PC-3 (cell line): ENCODE data around the gene PSMC1. TPM values are rescaled to one million over a fixed set of nuclear protein-coding genes. Genes with fewer than 3 reads are reported as not detected.

ENCODE experiments used
- ATAC-seq: fragments of 200-7000 bp; cut with Tn5 transposase; 2 replicates; pipeline ENCODE4 v1.9.1; 2020; ENCODE audit warnings: mild to moderate bottlenecking, moderate library complexity
- BruUV-seq: library from RNA; stranded (reverse); fragments of 400-500 nt; replicated peaks from 2 replicates; lab custom pipeline; 2021; lab: Mats Ljungman, UMichigan
- CTCF ChIA-PET: fragments of 300-600 bp; sonication (Branson Sonifier 250); formaldehyde crosslinking; loops from one replicate; lab custom pipeline; 2022; ENCODE audit warnings: antibody characterized with exemption; lab: Charles Lee
- POLR2A ChIA-PET: fragments of 300-600 bp; sonication (Branson Sonifier 250); formaldehyde crosslinking; loops from one replicate; lab custom pipeline; 2022; ENCODE audit warnings: antibody characterized with exemption; ENCODE audit not compliant: unreplicated experiment; lab: Charles Lee
- DNase-seq: peaks from one replicate; pipeline ENCODE4 v3.0.0-alpha.2; 2015
- H2AFZ ChIP-seq: fragments of 300-600 bp; sonication (generic); 2 replicates; pipeline ENCODE4 v1.6.0; 2016; ENCODE audit warnings: antibody characterized with exemption, low read length
- H3F3A ChIP-seq: fragments of 300-600 bp; sonication (generic); one replicate; pipeline ENCODE4 v1.6.0; 2017; ENCODE audit warnings: antibody characterized with exemption, low read length, control low read depth, mild to moderate bottlenecking; ENCODE audit not compliant: unreplicated experiment
- H3K27ac ChIP-seq: fragments of 300-600 bp; sonication (generic); 2 replicates; pipeline ENCODE4 v1.5.1; 2016; ENCODE audit warnings: mild to moderate bottlenecking, low read length
- H3K27me3 ChIP-seq: fragments of 300-600 bp; sonication (generic); 2 replicates; pipeline ENCODE4 v1.6.1; 2016; ENCODE audit warnings: low read length, mixed read lengths
- H3K36me3 ChIP-seq: fragments of 300-600 bp; sonication (generic); 2 replicates; pipeline ENCODE4 v1.6.1; 2016; ENCODE audit warnings: low read depth, mixed run types, low read length, mixed read lengths
- H3K4me1 ChIP-seq: fragments of 300-600 bp; sonication (generic); 2 replicates; pipeline ENCODE4 v1.5.1; 2016; ENCODE audit warnings: low read length; ENCODE audit not compliant: insufficient read depth
- H3K4me2 ChIP-seq: fragments of 300-600 bp; sonication (generic); 2 replicates; pipeline ENCODE4 v1.6.0; 2016; ENCODE audit warnings: low read length
- H3K4me3 ChIP-seq: fragments of 300-600 bp; sonication (generic); 2 replicates; pipeline ENCODE4 v1.5.1; 2016; ENCODE audit warnings: mild to moderate bottlenecking, low read length, mixed read lengths
- H3K79me2 ChIP-seq: fragments of 300-600 bp; sonication (generic); 2 replicates; pipeline ENCODE4 v1.6.1; 2017; ENCODE audit warnings: low read length, mixed read lengths
- H3K9ac ChIP-seq: fragments of 300-600 bp; sonication (generic); 2 replicates; pipeline ENCODE4 v1.6.0; 2016; ENCODE audit warnings: mild to moderate bottlenecking, low read length
- H3K9me2 ChIP-seq: fragments of 300-600 bp; sonication (generic); replicated peaks from 2 replicates; pipeline ENCODE4 v1.6.1; 2016; ENCODE audit warnings: mixed run types, low read length, mixed read lengths
- H3K9me3 ChIP-seq: fragments of 300-600 bp; sonication (generic); 2 replicates; pipeline ENCODE4 v1.6.1; 2016; ENCODE audit warnings: low read length, mixed read lengths
- H4K20me1 ChIP-seq: fragments of 300-600 bp; sonication (generic); 2 replicates; pipeline ENCODE4 v1.6.1; 2016; ENCODE audit warnings: low read length, mixed read lengths
- EZH2 ChIP-seq: fragments of 300-600 bp; sonication (generic); IDR thresholded peaks from one replicate; pipeline ENCODE4 v1.6.1; 2017; ENCODE audit warnings: antibody characterized with exemption, mild to moderate bottlenecking, low read length; ENCODE audit not compliant: unreplicated experiment
- EZH2phosphoT487 ChIP-seq: fragments of 300-600 bp; sonication (generic); IDR thresholded peaks from 2 replicates; pipeline ENCODE4 v1.6.1; 2018; ENCODE audit warnings: mild to moderate bottlenecking, antibody characterized with exemption, low read length, borderline replicate concordance
- intact Hi-C: fragments of 100-400 bp; cut with micrococcal nuclease; formaldehyde crosslinking; loops from 2 replicates; pipeline ENCODE4 v1.9.0; 2023
- total RNA-seq: library from RNA; depleted of rRNA; stranded (reverse); fragments of >200 nt; gene quantifications from 2 replicates; pipeline ENCODE4 v1.2.3, GENCODE V29; 2014
- TF ChIP-seq, protein P1 (sequence below): fragments of 300-600 bp; sonication (generic); conservative IDR thresholded peaks from 2 replicates; pipeline ENCODE4 v1.5.1; 2017; ENCODE audit warnings: antibody characterized with exemption, low read depth, mild to moderate bottlenecking, low read length

Gene PSMC1
- total RNA-seq, 1 experiment from 2014 or later = 208 TPM

DNA sequence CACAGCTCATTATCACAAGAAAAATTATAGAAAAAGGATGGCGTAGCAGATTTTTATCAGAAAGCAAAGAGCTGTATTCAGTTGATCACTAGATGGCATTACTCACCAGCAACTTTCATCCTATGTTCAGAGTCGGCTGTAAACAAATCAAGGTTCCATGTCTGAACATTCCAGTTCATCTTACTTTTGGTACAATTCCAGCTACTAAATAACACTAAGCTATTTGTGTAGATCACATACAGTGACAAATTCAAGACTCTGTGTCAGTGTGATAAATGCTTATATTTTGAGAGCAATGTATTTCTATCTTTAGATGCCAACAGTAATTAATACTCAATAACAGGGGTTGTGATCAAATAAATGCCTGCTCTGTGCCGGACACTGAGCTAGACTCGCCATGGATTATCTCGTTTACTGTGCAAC is 45.3 kb downstream of the PSMC1 start:
- no peaks in the 10 kb centered on the region for H3K4me1 ChIP-seq
- POLR2A ChIA-PET = interaction anchor here (0.5 to 0.9 kb wide), 4 partner anchors 96 to 456 kb away, joined by 3 to 9 read pairs (median 4); no protein-coding TSS in a partner anchor
- no peak overlapping the region for H3K27ac ChIP-seq
- no peaks in the 10 kb centered on the region; the same call in 1 of the 2 replicates for H4K20me1 ChIP-seq
- no peaks in the 10 kb centered on the region for H3F3A ChIP-seq
- BruUV-seq = no TSS peak
- peak; percentile 69 for ATAC-seq
- H3K27me3 ChIP-seq = no peaks in the 10 kb centered on the region
- H3K9me2 ChIP-seq = no peaks in the 10 kb centered on the region
- H3K4me2 ChIP-seq = no peak overlapping the region
- no peak overlapping the region for H2AFZ ChIP-seq
- no peak overlapping the region for H3K9ac ChIP-seq
- TF ChIP-seq EZH2 = no peak
- TF ChIP-seq, protein P1, sequence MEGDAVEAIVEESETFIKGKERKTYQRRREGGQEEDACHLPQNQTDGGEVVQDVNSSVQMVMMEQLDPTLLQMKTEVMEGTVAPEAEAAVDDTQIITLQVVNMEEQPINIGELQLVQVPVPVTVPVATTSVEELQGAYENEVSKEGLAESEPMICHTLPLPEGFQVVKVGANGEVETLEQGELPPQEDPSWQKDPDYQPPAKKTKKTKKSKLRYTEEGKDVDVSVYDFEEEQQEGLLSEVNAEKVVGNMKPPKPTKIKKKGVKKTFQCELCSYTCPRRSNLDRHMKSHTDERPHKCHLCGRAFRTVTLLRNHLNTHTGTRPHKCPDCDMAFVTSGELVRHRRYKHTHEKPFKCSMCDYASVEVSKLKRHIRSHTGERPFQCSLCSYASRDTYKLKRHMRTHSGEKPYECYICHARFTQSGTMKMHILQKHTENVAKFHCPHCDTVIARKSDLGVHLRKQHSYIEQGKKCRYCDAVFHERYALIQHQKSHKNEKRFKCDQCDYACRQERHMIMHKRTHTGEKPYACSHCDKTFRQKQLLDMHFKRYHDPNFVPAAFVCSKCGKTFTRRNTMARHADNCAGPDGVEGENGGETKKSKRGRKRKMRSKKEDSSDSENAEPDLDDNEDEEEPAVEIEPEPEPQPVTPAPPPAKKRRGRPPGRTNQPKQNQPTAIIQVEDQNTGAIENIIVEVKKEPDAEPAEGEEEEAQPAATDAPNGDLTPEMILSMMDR = peak; percentile 66
- CTCF ChIA-PET = interaction anchor here (0.6 to 1.2 kb wide), 8 partner anchors 20 to 452 kb away, joined by 3 to 7 read pairs (median 4); no protein-coding TSS in a partner anchor
- peak; percentile 60 for DNase-seq
- H3K79me2 ChIP-seq = no peaks in the 10 kb centered on the region
- H3K4me3 ChIP-seq = no peak overlapping the region
- intact Hi-C loops = loop anchor here (1.0 to 2.0 kb wide), 4 partner anchors 81 to 457 kb away; no protein-coding TSS in a partner anchor
- H3K36me3 ChIP-seq = peaks cover 16% of the 10 kb centered on the region; the same call in 1 of the 2 replicates
- H3K9me3 ChIP-seq = no peaks in the 10 kb centered on the region

DNA sequence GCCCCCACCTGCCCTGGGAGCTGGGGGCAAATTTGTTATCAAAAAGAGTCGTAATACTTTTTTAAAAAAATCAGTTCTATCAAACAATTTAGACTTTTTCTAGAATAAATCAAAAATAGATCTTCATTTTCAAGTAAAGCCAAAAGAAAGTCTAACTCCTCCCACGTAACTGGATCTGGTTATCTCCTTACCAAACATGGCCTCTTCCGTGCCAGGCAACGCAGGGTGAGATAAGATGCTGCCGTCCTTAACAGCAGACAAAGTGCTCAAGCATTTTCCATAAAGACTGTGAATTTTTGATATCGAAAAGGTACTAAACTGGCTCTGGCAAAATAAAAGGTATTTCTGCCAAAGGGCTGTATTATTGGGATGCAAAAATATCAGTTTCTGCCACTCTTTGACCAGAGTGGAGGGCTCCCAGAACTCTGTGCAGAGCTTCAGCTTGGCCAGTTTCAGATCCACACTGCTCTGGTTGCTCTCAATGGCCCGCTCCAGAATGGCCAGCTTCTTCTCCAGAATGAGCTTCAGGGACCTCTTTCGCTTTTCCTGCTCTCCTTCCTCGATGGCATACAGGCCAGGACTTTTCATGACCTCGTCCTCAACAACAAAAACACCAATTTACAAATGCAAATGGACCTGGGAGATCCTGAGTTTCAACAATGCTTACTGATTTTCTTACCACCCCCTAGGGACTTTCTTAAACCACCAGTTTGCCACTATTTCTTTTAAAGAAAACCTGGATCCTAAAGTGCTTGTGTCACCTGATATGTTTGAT is 46.4 kb downstream of the PSMC1 start:
- CTCF ChIA-PET = interaction anchor here (0.7 kb wide), 1 partner anchor 576 kb away, joined by 4 read pairs; no protein-coding TSS in a partner anchor
- TF ChIP-seq, protein P1 = no peak
- TF ChIP-seq EZH2phosphoT487 = no peak
- no peak for TF ChIP-seq EZH2
- no peak for ATAC-seq
- Histone ChIP-seq H3K79me2 (no peaks in the 10 kb centered on the region), H2AFZ (no peak overlapping the region), H3K4me3 (no peak overlapping the region), H3K9ac (no peak overlapping the region), H3F3A (no peaks in the 10 kb centered on the region), H3K4me1 (no peaks in the 10 kb centered on the region), H3K9me2 (no peaks in the 10 kb centered on the region), H4K20me1 (no peaks in the 10 kb centered on the region; the same call in 1 of the 2 replicates), H3K36me3 (peaks cover 9% of the 10 kb centered on the region; the same call in 1 of the 2 replicates), H3K27me3 (no peaks in the 10 kb centered on the region), H3K9me3 (no peaks in the 10 kb centered on the region), H3K4me2 (no peak overlapping the region), H3K27ac (no peak overlapping the region)
- POLR2A ChIA-PET = interaction anchor here (0.6 to 0.9 kb wide), 2 partner anchors 10 to 211 kb away, joined by 3 to 5 read pairs; no protein-coding TSS in a partner anchor
- intact Hi-C loops = no loop called here
- no TSS peak for BruUV-seq
- DNase-seq = no peak
